Panc1 (cell line): Measurements from ENCODE around the gene SLC22A17. TPM values are rescaled to one million over a fixed set of nuclear protein-coding genes. Genes with fewer than 3 reads are reported as not detected.

Experiments used
- ATAC-seq: fragments of 200-7000 bp; cut with Tn5 transposase; 2 replicates; pipeline ENCODE4 v1.9.1; 2020; ENCODE audit warnings: mild to moderate bottlenecking, moderate library complexity
- BruUV-seq: library from RNA; stranded (reverse); fragments of 400-500 nt; replicated peaks from 2 replicates; lab custom pipeline; 2021; lab: Mats Ljungman, UMichigan
- CTCF ChIA-PET: fragments of 300-600 bp; sonication (Branson Sonifier 250); formaldehyde crosslinking; loops from one replicate; lab custom pipeline; 2022; ENCODE audit warnings: antibody characterized with exemption; lab: Charles Lee
- POLR2A ChIA-PET: fragments of 300-600 bp; sonication (Branson Sonifier 250); formaldehyde crosslinking; loops from one replicate; lab custom pipeline; 2022; ENCODE audit warnings: antibody characterized with exemption; lab: Charles Lee
- DNase-seq: peaks from one replicate; pipeline ENCODE4 v3.0.0-alpha.2; 2010; ENCODE audit warnings: low read depth, low spot score
- H3K27ac ChIP-seq: 2 replicates; pipeline ENCODE4 v1.5.1; 2011; ENCODE audit warnings: mild to moderate bottlenecking, low read length, inconsistent platforms
- H3K27me3 ChIP-seq: fragments of 200-500 bp; sonication (Bioruptor generic); 2 replicates; pipeline ENCODE4 v1.6.0; 2014; ENCODE audit warnings: low read length, inconsistent platforms; ENCODE audit not compliant: control insufficient read depth, insufficient read depth
- H3K36me3 ChIP-seq: fragments of 200-500 bp; sonication (Bioruptor generic); 2 replicates; pipeline ENCODE4 v1.5.1; 2014; ENCODE audit warnings: inconsistent platforms, mild to moderate bottlenecking, low read length, moderate library complexity; ENCODE audit not compliant: control insufficient read depth, insufficient read depth
- H3K4me1 ChIP-seq: 2 replicates; pipeline ENCODE4 v1.5.1; 2011; ENCODE audit warnings: inconsistent platforms, mild to moderate bottlenecking, low read length, moderate library complexity; ENCODE audit not compliant: control insufficient read depth, insufficient read depth
- H3K4me3 ChIP-seq, 2 experiments: 2 replicates each; pipeline ENCODE4 v1.5.1; 2011 to 2012; ENCODE audit warnings: low read depth in 2 of 2, low read length in 2 of 2, mild to moderate bottlenecking in 2 of 2, inconsistent platforms in 1 of 2, moderate library complexity in 1 of 2
- H3K9me3 ChIP-seq: fragments of 200-500 bp; sonication (Bioruptor generic); 2 replicates; pipeline ENCODE4 v1.5.1; 2014; ENCODE audit warnings: low read depth, mild to moderate bottlenecking, inconsistent platforms, low read length, moderate library complexity; ENCODE audit not compliant: control insufficient read depth, insufficient read depth
- CTCF ChIP-seq: fragments of 450-650 bp; IDR thresholded peaks from 2 replicates; pipeline ENCODE4 v1.5.1; 2017; ENCODE audit warnings: mild to moderate bottlenecking
- POLR2AphosphoS5 ChIP-seq: IDR thresholded peaks from 2 replicates; pipeline ENCODE4 v1.6.1; 2012; ENCODE audit warnings: mild to moderate bottlenecking, low read depth, low read length, moderate library complexity
- REST ChIP-seq, 2 experiments: IDR thresholded peaks; 2 replicates each; pipeline ENCODE4 v1.6.1; 2011 to 2012; ENCODE audit warnings: low read depth in 2 of 2, control low read depth in 1 of 2, low read length in 1 of 2, mild to moderate bottlenecking in 1 of 2, moderate library complexity in 1 of 2; ENCODE audit not compliant: insufficient read depth in 1 of 2
- SIN3A ChIP-seq: IDR thresholded peaks from 2 replicates; pipeline ENCODE4 v1.6.1; 2012; ENCODE audit warnings: low read depth, mild to moderate bottlenecking, low read length, moderate library complexity, borderline replicate concordance; ENCODE audit not compliant: insufficient read depth
- TCF7L2 ChIP-seq: IDR thresholded peaks from 2 replicates; pipeline ENCODE4 v1.6.1; 2011; ENCODE audit warnings: mild to moderate bottlenecking, low read depth, low read length, inconsistent platforms
- in situ Hi-C: cut with HindIII; loops from 2 replicates; pipeline ENCODE4 v1.10.0; 2016; ENCODE audit warnings: low sequenced_read_pairs, low pct_unique_long_range_greater_than_20kb
- intact Hi-C: fragments of 100-400 bp; cut with micrococcal nuclease; formaldehyde crosslinking; loops from one replicate; pipeline ENCODE4 v1.10.0; 2022; ENCODE audit not compliant: unreplicated experiment
- total RNA-seq: library from RNA; stranded (reverse); gene quantifications from one replicate; pipeline ENCODE4 v1.2.1, GENCODE V29; 2021; ENCODE audit not compliant: unreplicated experiment

SLC22A17 gene
- total RNA-seq, 1 experiment from 2014 or later = 3.2 TPM

- in situ Hi-C loops = no loop called here
- Histone ChIP-seq H3K36me3 (no peaks in the 10 kb centered on the region), H3K4me3 (no peak overlapping the region), H3K27me3 (peaks cover 11% of the 10 kb centered on the region), H3K9me3 (no peaks in the 10 kb centered on the region), H3K4me1 (no peaks in the 10 kb centered on the region), H3K27ac (no peak overlapping the region)
- CTCF ChIA-PET = no interaction called here
- DNase-seq = no peak
- POLR2A ChIA-PET = no interaction called here
- intact Hi-C loops = no loop called here
- BruUV-seq = no TSS peak
- ATAC-seq = no peak
- TF ChIP-seq REST (IDR thresholded peaks at IDR 0.05; ENCODE audit: insufficient read depth in 1 of 2, low read depth in 2 of 2, low read length in 1 of 2) (no peak), SIN3A (no peak), CTCF (no peak), POLR2AphosphoS5 (no peak), TCF7L2 (no peak)
These were observed 2.3 kb upstream of the SLC22A17 start for GRCh38 chr14:23354990-23355389.

GRCh38 chr14:23353433-23353780 is 720 bp upstream of the SLC22A17 start:
- H3K27ac ChIP-seq = no peak overlapping the region
- no peak for DNase-seq
- BruUV-seq = no TSS peak
- in situ Hi-C loops = no loop called here
- no peaks in the 10 kb centered on the region for H3K4me1 ChIP-seq
- TF ChIP-seq CTCF (no peak), REST (IDR thresholded peaks at IDR 0.05; ENCODE audit: insufficient read depth in 1 of 2, low read depth in 2 of 2, low read length in 1 of 2) (no peak), POLR2AphosphoS5 (no peak), TCF7L2 (no peak), SIN3A (no peak)
- peaks cover 11% of the 10 kb centered on the region for H3K27me3 ChIP-seq
- H3K4me3 ChIP-seq = no peak overlapping the region
- intact Hi-C loops = no loop called here
- CTCF ChIA-PET = no interaction called here
- no peaks in the 10 kb centered on the region for H3K36me3 ChIP-seq
- ATAC-seq = no peak
- POLR2A ChIA-PET = no interaction called here
- H3K9me3 ChIP-seq = no peaks in the 10 kb centered on the region
